HG03442 (cell line): Measurements from ENCODE around the gene ABHD4.
"Not testable (repeated sequence)": the region's sequence is repeated elsewhere in the genome, so short reads cannot be mapped to it uniquely, and the experiment has no call there.

ENCODE experiments used
- ATAC-seq: cut with Tn5 transposase; IDR thresholded peaks from one replicate; pipeline ENCODE4 v1.9.1; 2021; ENCODE audit warnings: mild to moderate bottlenecking, moderate library complexity; ENCODE audit not compliant: unreplicated experiment

Gene ABHD4

GRCh38 chr14:22561661-22562579, 36.2 kb upstream of the ABHD4 start:
- ATAC-seq, result peak; percentile 30

- ATAC-seq, result peak; percentile 25
Observed at GRCh38 chr14:22563987-22564386, 34.1 kb upstream of the ABHD4 start.

- no peak for ATAC-seq
Observed at GRCh38 chr14:22564463-22564862, 33.6 kb upstream of the ABHD4 start.

GRCh38 chr14:22565391-22565945, 32.6 kb upstream of the ABHD4 start:
- ATAC-seq, result no peak

- ATAC-seq, result not testable (repeated sequence)
Observed at GRCh38 chr14:22566266-22566665, 31.8 kb upstream of the ABHD4 start.

GRCh38 chr14:22566845-22567244, 31.3 kb upstream of the ABHD4 start:
- no peak for ATAC-seq

GRCh38 chr14:22567437-22567836, 30.7 kb upstream of the ABHD4 start:
- ATAC-seq, result no peak

GRCh38 chr14:22569106-22569736, 28.9 kb upstream of the ABHD4 start:
- no peak for ATAC-seq

GRCh38 chr14:22569737-22570131, 28.4 kb upstream of the ABHD4 start:
- no peak for ATAC-seq

- peak; percentile 60 for ATAC-seq
Observed at GRCh38 chr14:22570132-22570949, 27.8 kb upstream of the ABHD4 start.

- no peak for ATAC-seq
Observed at GRCh38 chr14:22572562-22573058, 25.5 kb upstream of the ABHD4 start.

GRCh38 chr14:22573804-22574203, 24.3 kb upstream of the ABHD4 start:
- no peak for ATAC-seq

- no peak for ATAC-seq
Observed at GRCh38 chr14:22577334-22577908, 20.7 kb upstream of the ABHD4 start.

- no peak for ATAC-seq
Observed at GRCh38 chr14:22579236-22579635, 18.9 kb upstream of the ABHD4 start.

- no peak for ATAC-seq
Observed at GRCh38 chr14:22579881-22580280, 18.2 kb upstream of the ABHD4 start.

GRCh38 chr14:22580625-22581024, 17.5 kb upstream of the ABHD4 start:
- no peak for ATAC-seq

GRCh38 chr14:22583994-22584393, 14.1 kb upstream of the ABHD4 start:
- no peak for ATAC-seq

GRCh38 chr14:22587247-22587646, 10.9 kb upstream of the ABHD4 start:
- no peak for ATAC-seq

GRCh38 chr14:22587677-22588422, 10.2 kb upstream of the ABHD4 start:
- not testable (repeated sequence) for ATAC-seq
